Peyer's patch (tissue), 4 donors: ENCODE results near the gene MRPL45.

Experiments
- CTCF ChIP-seq, 6 experiments: fragments of 450-650 bp in 4 of 6; fragments of 200-600 bp in 2 of 6; sonication (generic) in 1 of 6; IDR thresholded peaks; one replicate each; pipeline ENCODE4 v1.5.1; 2017 to 2019; ENCODE audit warnings: antibody characterized with exemption in 6 of 6, mild to moderate bottlenecking in 3 of 6, moderate library complexity in 1 of 6
- POLR2A ChIP-seq, 2 donors: fragments of 450-650 bp; IDR thresholded peaks; one replicate each; pipeline ENCODE4 v1.5.1; 2017; ENCODE audit warnings: antibody characterized with exemption in 2 of 2, mild to moderate bottlenecking in 2 of 2, moderate library complexity in 2 of 2

- TF ChIP-seq CTCF (IDR thresholded peaks at IDR 0.05) (no peak), POLR2A (IDR thresholded peaks at IDR 0.05) (no peak)
Measured at GRCh38 chr17:38350035-38350434, 53.1 kb downstream of the MRPL45 start.
